ENCODE data around the gene SUZ12. TPM values are rescaled to one million over a fixed set of nuclear protein-coding genes. Genes with fewer than 3 reads are reported as not detected.
A peak's percentile ranks its signal among the peaks of the same experiment; 100 is the strongest.
"Not testable (repeated sequence)": the region's sequence is repeated elsewhere in the genome, so short reads cannot be mapped to it uniquely, and the experiment has no call there.

The SUZ12 gene
- 10 to 100 TPM; 17.1 to 26.5 (median 23.6) TPM for polyA plus RNA-seq (ENCODE audit: insufficient read length in 10 of 10)
- long read RNA-seq, donor 1, full-length matches to known transcripts: 2 of 10 reads
- long read RNA-seq, donor 1, partial matches to known transcripts: 8 of 10 reads
- long read RNA-seq, donor 1, other reads (novel, unspliced or antisense): 0 of 10 reads
- long read RNA-seq, donor 2, partial matches to known transcripts: 0 of 2 reads
- long read RNA-seq, donor 2, other reads (novel, unspliced or antisense): 0 of 2 reads
- long read RNA-seq, donor 3, partial matches to known transcripts: 0 of 1 reads
- long read RNA-seq, donor 3, other reads (novel, unspliced or antisense): 0 of 1 reads
- long read RNA-seq, donor 4, full-length matches to known transcripts: 3 of 3 reads
- long read RNA-seq, donor 4, partial matches to known transcripts: 0 of 3 reads
- long read RNA-seq, donor 4, other reads (novel, unspliced or antisense): 0 of 3 reads
- long read RNA-seq, donor 5, full-length matches to known transcripts: 5 of 11 reads
- long read RNA-seq, donor 5, partial matches to known transcripts: 6 of 11 reads
- long read RNA-seq, donor 5, other reads (novel, unspliced or antisense): 0 of 11 reads
- long read RNA-seq, donor 6, full-length matches to known transcripts: 2 of 2 reads
- long read RNA-seq, donor 6, partial matches to known transcripts: 0 of 2 reads
- long read RNA-seq, donor 6, other reads (novel, unspliced or antisense): 0 of 2 reads
- long read RNA-seq, donor 7, full-length matches to known transcripts: 1 of 1 reads
- long read RNA-seq, donor 7, partial matches to known transcripts: 0 of 1 reads
- long read RNA-seq, donor 7, other reads (novel, unspliced or antisense): 0 of 1 reads
- long read RNA-seq, donor 8, full-length matches to known transcripts: 2 of 2 reads
- long read RNA-seq, donor 8, partial matches to known transcripts: 0 of 2 reads
- long read RNA-seq, donor 8, other reads (novel, unspliced or antisense): 0 of 2 reads
- long read RNA-seq, donor 9: 0 reads

GRCh38 chr17:31936615-31937609, at the start of gene SUZ12:
TSS of gene SUZ12 (plus strand) at chr17:31937007. CDS start at chr17:31937247, 240 bp downstream.
- peak; percentile 83 to 96 (median 92) for DNase-seq

- DNase-seq: peak in 2 of 3 donors; percentile 6 to 17
These were observed 48.7 kb upstream of the SUZ12 start for GRCh38 chr17:31888124-31888523.

- no peak for DNase-seq
These were observed 35.9 kb upstream of the SUZ12 start for GRCh38 chr17:31900877-31901276.

GRCh38 chr17:31902693-31903092, 34.1 kb upstream of the SUZ12 start:
- no peak for DNase-seq

GRCh38 chr17:31903401-31903800, 33.4 kb upstream of the SUZ12 start:
- no peak for DNase-seq

GRCh38 chr17:31907342-31907962, 29.4 kb upstream of the SUZ12 start:
- DNase-seq: peak; percentile 42 to 63 (median 54)

- DNase-seq: no peak
These were observed 28.4 kb upstream of the SUZ12 start for GRCh38 chr17:31908386-31908785.

GRCh38 chr17:31912705-31913104, 24.1 kb upstream of the SUZ12 start:
- not testable (repeated sequence) for DNase-seq

GRCh38 chr17:31915456-31916100, 21.2 kb upstream of the SUZ12 start:
- DNase-seq: no peak

GRCh38 chr17:31916491-31917064, 20.2 kb upstream of the SUZ12 start:
- no peak for DNase-seq

- DNase-seq: no peak
These were observed 19.7 kb upstream of the SUZ12 start for GRCh38 chr17:31917065-31917529.

GRCh38 chr17:31917721-31918120, 19.1 kb upstream of the SUZ12 start:
- DNase-seq: not testable (repeated sequence)

- DNase-seq: no peak
These were observed 18.1 kb upstream of the SUZ12 start for GRCh38 chr17:31918701-31919128.

GRCh38 chr17:31919802-31920525, 16.8 kb upstream of the SUZ12 start:
- no peak for DNase-seq

- no peak for DNase-seq
These were observed 10.6 kb upstream of the SUZ12 start for GRCh38 chr17:31926100-31926729.

GRCh38 chr17:31931756-31932155, 5.1 kb upstream of the SUZ12 start:
- no peak for DNase-seq

GRCh38 chr17:31935512-31935911, 1.3 kb upstream of the SUZ12 start:
- no peak for DNase-seq

GRCh38 chr17:31937926-31938641, 1.3 kb downstream of the SUZ12 start:
- DNase-seq: not testable (repeated sequence)
